H1 (cell line): ENCODE measurements around the gene BBX. TPM values are rescaled to one million over a fixed set of nuclear protein-coding genes. Genes with fewer than 3 reads are reported as not detected.

Source experiments
- CTCF ChIA-PET: fragments of 300-600 bp; sonication (Branson Sonifier 250); formaldehyde crosslinking; loops from one replicate; lab custom pipeline; 2021; ENCODE audit not compliant: partially characterized antibody; lab: Charles Lee
- POLR2A ChIA-PET: fragments of 300-600 bp; sonication (Branson Sonifier 250); formaldehyde crosslinking; loops from one replicate; lab custom pipeline; 2021; ENCODE audit warnings: inconsistent platforms; ENCODE audit not compliant: partially characterized antibody; lab: Charles Lee
- DNase-seq, 2 experiments: peaks; one replicate each; pipeline versions ENCODE4 v3.0.0 to v3.0.0-alpha.2; 2010 to 2022; ENCODE audit warnings: low spot score in 2 of 2, low read depth in 1 of 2, mixed read lengths in 1 of 2
- FAIRE-seq: peaks from 2 replicates; lab custom pipeline; 2011; peaks lifted over from hg19 to GRCh38; lab: Jason Lieb, UNC
- H2AFZ ChIP-seq: 2 replicates; pipeline ENCODE4 v1.8.1; 2012; ENCODE audit warnings: low read length, inconsistent platforms
- H2AK5ac ChIP-seq: 2 replicates; pipeline ENCODE4 v1.6.1; 2013; ENCODE audit warnings: low read depth, low read length
- H2BK120ac ChIP-seq: replicated peaks from 2 replicates; pipeline ENCODE3; 2013; ENCODE audit warnings: low read depth, low read length, inconsistent platforms
- H2BK12ac ChIP-seq: 2 replicates; pipeline ENCODE4 v1.6.1; 2013; ENCODE audit warnings: low read depth, low read length
- H2BK15ac ChIP-seq: 2 replicates; pipeline ENCODE4 v1.6.1; 2013; ENCODE audit warnings: low read length
- H2BK20ac ChIP-seq: 2 replicates; pipeline ENCODE4 v1.6.1; 2013; ENCODE audit warnings: low read length
- H2BK5ac ChIP-seq: 2 replicates; pipeline ENCODE4 v1.6.1; 2013; ENCODE audit warnings: low read depth, low read length
- H3K14ac ChIP-seq: 2 replicates; pipeline ENCODE4 v1.6.1; 2013; ENCODE audit warnings: inconsistent platforms; ENCODE audit not compliant: insufficient read length
- H3K18ac ChIP-seq: 2 replicates; pipeline ENCODE4 v1.6.1; 2013; ENCODE audit warnings: low read length; ENCODE audit errors: extremely low read depth
- H3K23ac ChIP-seq: 2 replicates; pipeline ENCODE4 v1.6.1; 2013; ENCODE audit warnings: inconsistent platforms; ENCODE audit not compliant: insufficient read length
- H3K23me2 ChIP-seq: 2 replicates; pipeline ENCODE4 v1.6.1; 2013; ENCODE audit warnings: low read depth, low read length
- H3K27ac ChIP-seq: 2 replicates; pipeline ENCODE4 v1.6.1; 2011; ENCODE audit warnings: low read depth, low read length, inconsistent platforms
- H3K27me3 ChIP-seq, 4 experiments: replicated peaks in 1 of 4; 1 replicate in 1 of 4; 2 replicates in 3 of 4; pipeline versions ENCODE4 v1.6.1 to v1.8.1; 2011 to 2013; ENCODE audit warnings: low read length in 3 of 4, mild to moderate bottlenecking in 3 of 4, inconsistent platforms in 2 of 4, mixed read lengths in 2 of 4, moderate library complexity in 1 of 4; ENCODE audit not compliant: control insufficient read depth in 3 of 4, insufficient read depth in 3 of 4; ENCODE audit errors: extremely low read depth in 1 of 4
- H3K36me3 ChIP-seq, 4 experiments: 2 replicates each; pipeline versions ENCODE4 v1.6.1 to v1.8.1; 2011 to 2013; ENCODE audit warnings: mild to moderate bottlenecking in 4 of 4, low read length in 3 of 4, moderate library complexity in 2 of 4, control low read depth in 1 of 4, inconsistent platforms in 1 of 4; ENCODE audit not compliant: insufficient read depth in 4 of 4, control insufficient read depth in 2 of 4
- H3K4ac ChIP-seq: replicated peaks from 2 replicates; pipeline ENCODE3; 2013; ENCODE audit warnings: low read length, low read depth, mixed read lengths, inconsistent platforms; ENCODE audit not compliant: insufficient read length
- H3K4me1 ChIP-seq, 4 experiments: replicated peaks in 1 of 4; 1 replicate in 1 of 4; 2 replicates in 3 of 4; pipeline versions ENCODE4 v1.6.1 to v1.8.1; 2011 to 2013; ENCODE audit warnings: low read length in 3 of 4, inconsistent platforms in 2 of 4, mixed read lengths in 1 of 4; ENCODE audit not compliant: insufficient read depth in 4 of 4, control insufficient read depth in 3 of 4
- H3K4me2 ChIP-seq, 2 experiments: 2 replicates each; pipeline versions ENCODE4 v1.6.1 to v1.8.1; 2011 to 2013; ENCODE audit warnings: low read depth in 2 of 2, low read length in 2 of 2, control low read depth in 1 of 2, inconsistent platforms in 1 of 2, mild to moderate bottlenecking in 1 of 2; ENCODE audit not compliant: insufficient read depth in 1 of 2
- H3K4me3 ChIP-seq, 4 experiments: fragments of 200-600, 300-600 bp in 1 of 4; sonication (generic), shearing (Covaris generic), sonication (Bioruptor Twin) in 1 of 4; 2 replicates each; pipeline versions ENCODE4 v1.5.1 to v1.8.1; 2011 to 2016; ENCODE audit warnings: low read length in 4 of 4, low read depth in 3 of 4, control low read depth in 2 of 4, inconsistent platforms in 2 of 4, mild to moderate bottlenecking in 2 of 4, mixed read lengths in 1 of 4, moderate library complexity in 1 of 4; ENCODE audit not compliant: insufficient read depth in 2 of 4; ENCODE audit errors: extremely low read depth in 1 of 4
- H3K56ac ChIP-seq: replicated peaks from 2 replicates; pipeline ENCODE3; 2013; ENCODE audit warnings: low read depth, mild to moderate bottlenecking, mixed read lengths, low read length, inconsistent platforms; ENCODE audit not compliant: insufficient read length
- H3K79me1 ChIP-seq: 2 replicates; pipeline ENCODE4 v1.6.1; 2013; ENCODE audit warnings: low read depth, low read length, control low read depth
- H3K79me2 ChIP-seq, 2 experiments: 2 replicates each; pipeline versions ENCODE4 v1.6.1 to v1.8.1; 2012 to 2013; ENCODE audit warnings: low read length in 2 of 2, mild to moderate bottlenecking in 2 of 2, inconsistent platforms in 1 of 2; ENCODE audit not compliant: insufficient read depth in 2 of 2, control insufficient read depth in 1 of 2
- H3K9ac ChIP-seq, 4 experiments: replicated peaks in 1 of 4; 1 replicate in 1 of 4; 2 replicates in 3 of 4; pipeline versions ENCODE4 v1.6.1 to v1.8.1; 2011 to 2013; ENCODE audit warnings: low read depth in 3 of 4, low read length in 3 of 4, control low read depth in 2 of 4, mild to moderate bottlenecking in 2 of 4, moderate library complexity in 2 of 4, inconsistent platforms in 1 of 4; ENCODE audit errors: extremely low read depth in 1 of 4
- H3K9me3 ChIP-seq, 2 experiments: 2 replicates each; pipeline versions ENCODE4 v1.6.1 to v1.8.1; 2012 to 2013; ENCODE audit warnings: mild to moderate bottlenecking in 2 of 2, moderate library complexity in 2 of 2, control low read depth in 1 of 2, inconsistent platforms in 1 of 2, low read depth in 1 of 2, low read length in 1 of 2, mixed read lengths in 1 of 2; ENCODE audit not compliant: insufficient read depth in 2 of 2
- H4K20me1 ChIP-seq, 2 experiments: replicated peaks in 1 of 2; 2 replicates each; pipeline versions ENCODE3 to v1.8.1; 2011 to 2013; ENCODE audit warnings: inconsistent platforms in 2 of 2, low read length in 2 of 2, mild to moderate bottlenecking in 1 of 2; ENCODE audit not compliant: insufficient read depth in 2 of 2, control insufficient read depth in 1 of 2
- H4K5ac ChIP-seq: 2 replicates; pipeline ENCODE4 v1.6.1; 2013; ENCODE audit warnings: low read length, low read depth, mixed read lengths, inconsistent platforms; ENCODE audit not compliant: insufficient read length
- H4K8ac ChIP-seq: 2 replicates; pipeline ENCODE4 v1.8.0; 2013; ENCODE audit warnings: mild to moderate bottlenecking, moderate library complexity, low read length, inconsistent platforms; ENCODE audit not compliant: insufficient read depth; ENCODE audit errors: extremely low read depth
- H4K91ac ChIP-seq: replicated peaks from 2 replicates; pipeline ENCODE3; 2013; ENCODE audit warnings: low read length, mixed read lengths, inconsistent platforms; ENCODE audit not compliant: insufficient read length
- ATF2 ChIP-seq: IDR thresholded peaks from 2 replicates; pipeline ENCODE4 v1.6.1; 2012; ENCODE audit warnings: low read length, inconsistent platforms
- CBX5 ChIP-seq: fragments of 300-800, 300-1000 bp; sonication (generic); IDR thresholded peaks from 2 replicates; pipeline ENCODE4 v1.7.1; 2016; ENCODE audit warnings: antibody characterized with exemption, low read length, low read depth
- CEBPB ChIP-seq: IDR thresholded peaks from 2 replicates; pipeline ENCODE4 v1.6.1; 2012; ENCODE audit warnings: low read depth, low read length
- CTCF ChIP-seq, 3 experiments: IDR thresholded peaks; 1 replicate in 2 of 3; 2 replicates in 1 of 3; pipeline versions ENCODE4 v1.5.1 to v1.6.1; 2011; ENCODE audit warnings: low read length in 3 of 3, mild to moderate bottlenecking in 3 of 3, inconsistent platforms in 2 of 3, low read depth in 1 of 3, moderate library complexity in 1 of 3; ENCODE audit not compliant: insufficient read depth in 1 of 3; ENCODE audit errors: control extremely low read depth in 1 of 3
- HDAC6 ChIP-seq: IDR thresholded peaks from one replicate; pipeline ENCODE4 v1.7.1; 2012; ENCODE audit warnings: low read depth, mild to moderate bottlenecking, inconsistent platforms, low read length, moderate library complexity
- JUN ChIP-seq: IDR thresholded peaks from 2 replicates; pipeline ENCODE4 v1.6.1; 2011; ENCODE audit warnings: low read depth, mild to moderate bottlenecking, improper control_type of control experiment, low read length
- MAFK ChIP-seq: IDR thresholded peaks from 2 replicates; pipeline ENCODE4 v1.6.1; 2012; ENCODE audit warnings: low read depth, mild to moderate bottlenecking, improper control_type of control experiment, low read length
- POLR2AphosphoS5 ChIP-seq: IDR thresholded peaks from 2 replicates; pipeline ENCODE4 v1.6.1; 2011; ENCODE audit warnings: low read depth, low read length
- SP2 ChIP-seq: IDR thresholded peaks from 2 replicates; pipeline ENCODE4 v1.6.1; 2012; ENCODE audit warnings: mild to moderate bottlenecking, low read length, inconsistent platforms
- TAF1 ChIP-seq: IDR thresholded peaks from 2 replicates; pipeline ENCODE4 v1.6.1; 2011; ENCODE audit warnings: mild to moderate bottlenecking, low read depth, low read length
- polyA plus RNA-seq, 7 experiments: library from polyadenylated mRNA; depleted of rRNA in 3 of 7; stranded (reverse) in 5 of 7; unstranded in 2 of 7; fragments of >200 nt in 5 of 7; fragments of 200-250 nt in 2 of 7; gene quantifications; 1 replicate in 5 of 7; 2 replicates in 1 of 7; 4 replicates in 1 of 7; pipeline versions ENCODE4 v1.2.1 to v1.2.3, GENCODE V29; 2011 to 2013; ENCODE audit warnings: missing spikeins in 2 of 7, mixed read lengths in 2 of 7
- total RNA-seq: library from RNA; stranded (reverse); fragmentation: NEBNext Ultra II Directional; extraction: Animal tissue kit (Norgen Biotek cat#: 25700); gene quantifications from 2 replicates; pipeline ENCODE4 v1.2.1, GENCODE V29; 2021

BBX gene
- total and polyA plus RNA-seq, 2 of the 8 experiments (the other 6 are each of a cell fraction or from before 2014, with no cell fraction given): 11.0 to 42.5 TPM

- no peaks in the 10 kb centered on the region for H3K79me2 ChIP-seq
- no peak overlapping the region for H2BK120ac ChIP-seq
- H3K4me2 ChIP-seq: no peak overlapping the region
- H3K4me3 ChIP-seq: no peak overlapping the region
- no peak overlapping the region for H2AK5ac ChIP-seq
- H3K18ac ChIP-seq: no peak overlapping the region
- H3K23me2 ChIP-seq: no peaks in the 10 kb centered on the region
- no peak overlapping the region for H3K14ac ChIP-seq
- POLR2A ChIA-PET: interaction anchor here (0.6 kb wide), 1 partner anchor 145 kb away, joined by 3 read pairs; no protein-coding TSS in a partner anchor
- DNase-seq: no peak
- no peak overlapping the region for H3K9ac ChIP-seq
- no peak overlapping the region for H3K56ac ChIP-seq
- H3K27ac ChIP-seq: no peak overlapping the region
- no peaks in the 10 kb centered on the region for H3K36me3 ChIP-seq
- H4K91ac ChIP-seq: no peak overlapping the region
- H2BK15ac ChIP-seq: no peak overlapping the region
- no peak overlapping the region for H3K23ac ChIP-seq
- no peak overlapping the region for H4K5ac ChIP-seq
- no peaks in the 10 kb centered on the region for H3K79me1 ChIP-seq
- no peak overlapping the region for H2BK20ac ChIP-seq
- no peaks in the 10 kb centered on the region for H3K27me3 ChIP-seq
- no peak for FAIRE-seq
- no peaks in the 10 kb centered on the region for H4K20me1 ChIP-seq
- no peak overlapping the region for H2BK12ac ChIP-seq
- H3K4ac ChIP-seq: no peak overlapping the region
- H3K4me1 ChIP-seq: no peaks in the 10 kb centered on the region
- CTCF ChIA-PET: interaction anchor here (0.6 to 1.1 kb wide), 3 partner anchors 10 to 1294 kb away, joined by 3 read pairs; no protein-coding TSS in a partner anchor
- no peak overlapping the region for H2AFZ ChIP-seq
- H2BK5ac ChIP-seq: no peak overlapping the region
- H4K8ac ChIP-seq: no peak overlapping the region
- H3K9me3 ChIP-seq: no peaks in the 10 kb centered on the region
- TF ChIP-seq TAF1 (no peak), JUN (no peak), HDAC6 (no peak), ATF2 (no peak), MAFK (no peak), SP2 (no peak), CBX5 (no peak), POLR2AphosphoS5 (no peak), CTCF (IDR thresholded peaks at IDR 0.05; ENCODE audit: control extremely low read depth in 1 of 3, insufficient read depth in 1 of 3, low read depth in 1 of 3, low read length in 3 of 3) (no peak), CEBPB (no peak)
Measured at GRCh38 chr3:107760144-107760543, 237.4 kb downstream of the BBX start.
